GM19372 (cell line): ENCODE measurements around the gene ATP5PB.

Source experiments
- ATAC-seq: cut with Tn5 transposase; IDR thresholded peaks from one replicate; pipeline ENCODE4 v1.9.1; 2021; ENCODE audit warnings: mild to moderate bottlenecking, low read depth, moderate library complexity; ENCODE audit not compliant: unreplicated experiment

ATP5PB gene

DNA sequence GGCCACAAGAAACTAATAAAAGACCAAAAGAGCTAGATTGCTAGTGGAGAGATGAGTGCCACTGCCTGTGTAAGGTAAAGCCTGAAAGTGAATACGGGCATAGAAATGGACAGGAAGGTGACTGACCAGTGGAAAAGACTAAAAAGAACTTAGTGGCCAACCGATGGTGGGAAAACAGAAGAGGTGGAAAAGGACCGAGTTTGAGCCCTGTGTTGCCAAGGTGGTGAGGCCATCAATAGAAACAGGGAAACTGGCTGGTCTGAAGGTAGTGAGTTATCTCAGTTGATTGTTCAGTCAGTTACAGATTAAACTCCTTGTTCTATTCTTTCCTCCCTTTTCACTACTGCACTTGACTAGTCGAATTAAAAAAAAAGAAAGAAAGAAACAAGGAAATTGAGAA is 2.7 kb upstream of the ATP5PB start:
- no peak for ATAC-seq

DNA sequence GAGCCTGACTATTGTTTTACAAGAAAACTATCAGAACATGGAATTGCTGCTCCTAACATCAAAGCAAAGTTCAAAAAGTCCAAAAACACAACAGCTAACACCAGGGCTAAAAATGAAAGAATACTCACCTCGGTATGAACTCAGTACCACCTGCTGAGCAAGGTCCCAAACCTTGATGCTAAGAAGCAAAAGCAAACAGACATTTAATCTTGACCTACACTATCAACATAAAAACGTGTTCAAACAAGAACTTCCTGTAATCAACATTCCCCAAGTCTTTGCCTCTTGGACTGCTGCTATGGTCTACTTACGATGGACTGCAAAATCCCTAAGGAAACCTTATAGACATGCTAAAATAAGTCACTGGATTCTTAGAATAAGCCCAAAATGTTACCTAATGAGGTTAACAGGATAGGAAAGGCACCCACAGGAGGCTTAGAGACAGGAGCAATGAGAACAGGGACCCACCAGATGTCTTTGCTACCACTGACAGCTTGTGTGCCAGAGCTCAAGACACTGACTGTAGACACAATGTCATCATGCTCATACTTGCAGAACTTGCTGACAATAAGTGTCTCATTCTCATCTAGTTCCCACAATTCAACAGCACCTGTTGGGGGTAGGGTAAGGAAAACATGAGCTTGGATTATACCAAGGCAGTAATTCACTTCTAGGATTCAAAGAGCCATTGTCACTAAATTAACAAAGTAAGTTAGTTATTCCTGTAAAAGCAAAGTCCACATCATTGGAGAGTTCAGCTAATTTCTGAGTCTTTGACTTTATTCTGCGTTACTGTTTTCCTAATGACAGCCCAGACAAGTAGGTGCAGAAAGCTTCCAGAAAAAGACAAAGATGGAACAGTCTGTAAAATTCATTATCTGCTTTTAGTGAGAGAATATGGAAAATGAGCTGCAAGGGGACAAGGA is 2.0 kb upstream of the ATP5PB start:
- no peak for ATAC-seq

DNA sequence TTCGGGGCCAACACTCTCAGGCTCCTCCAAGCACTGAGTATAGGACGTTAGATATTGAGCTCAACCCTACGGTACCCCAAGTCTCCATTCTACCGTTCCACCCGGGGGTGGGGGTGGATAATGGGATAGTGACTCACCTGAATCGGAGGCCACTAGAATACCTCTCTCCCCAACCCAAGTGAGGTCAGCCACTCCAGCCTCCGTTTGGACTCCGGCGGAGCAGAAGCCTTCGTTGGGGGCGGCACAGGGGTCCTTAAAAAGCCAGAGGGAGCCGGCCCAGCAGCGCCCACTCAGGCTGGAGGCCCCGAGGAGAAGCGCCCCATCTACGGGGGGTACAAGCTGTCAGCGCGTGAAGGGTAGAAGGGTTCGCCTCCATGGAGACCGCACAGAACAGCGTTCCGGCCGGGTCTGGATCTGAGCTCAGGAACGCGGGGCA is 764 bp upstream of the ATP5PB start:
- ATAC-seq, result no peak

DNA sequence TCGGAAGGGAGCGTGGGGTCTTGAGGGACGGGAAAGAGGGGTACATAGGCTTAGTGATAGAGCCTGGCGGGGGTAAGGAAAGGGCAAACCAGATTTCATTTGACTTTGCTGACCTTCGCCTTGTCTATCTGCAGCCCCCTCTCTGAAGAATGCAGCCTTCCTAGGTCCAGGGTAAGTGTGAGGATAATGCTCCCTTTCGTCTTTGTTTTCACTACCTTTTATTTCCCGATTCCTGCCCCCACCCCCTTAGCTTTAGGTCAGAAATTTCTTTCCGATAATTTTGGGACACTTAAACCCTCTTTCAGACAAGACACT is 396 bp downstream of the ATP5PB start:
- no peak for ATAC-seq

DNA sequence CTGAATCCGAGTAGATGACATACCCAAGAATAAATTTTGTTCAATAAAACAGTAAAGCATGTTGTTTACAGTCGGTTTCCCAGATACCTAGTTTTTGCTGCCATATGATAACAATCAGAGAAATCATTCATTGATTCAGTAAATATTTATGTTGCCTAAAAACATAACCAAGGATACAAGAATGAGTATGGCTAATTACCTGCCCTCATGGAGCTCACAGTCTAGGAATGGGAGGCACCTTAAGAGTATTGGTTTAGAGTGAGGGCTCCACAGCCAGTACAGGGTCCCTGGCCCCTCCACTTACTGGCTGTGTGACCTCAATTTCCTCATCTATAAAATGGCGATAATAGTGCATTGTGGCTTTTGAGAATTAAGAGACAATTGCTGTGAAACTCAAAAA is 921 bp downstream of the ATP5PB start:
- no peak for ATAC-seq

DNA sequence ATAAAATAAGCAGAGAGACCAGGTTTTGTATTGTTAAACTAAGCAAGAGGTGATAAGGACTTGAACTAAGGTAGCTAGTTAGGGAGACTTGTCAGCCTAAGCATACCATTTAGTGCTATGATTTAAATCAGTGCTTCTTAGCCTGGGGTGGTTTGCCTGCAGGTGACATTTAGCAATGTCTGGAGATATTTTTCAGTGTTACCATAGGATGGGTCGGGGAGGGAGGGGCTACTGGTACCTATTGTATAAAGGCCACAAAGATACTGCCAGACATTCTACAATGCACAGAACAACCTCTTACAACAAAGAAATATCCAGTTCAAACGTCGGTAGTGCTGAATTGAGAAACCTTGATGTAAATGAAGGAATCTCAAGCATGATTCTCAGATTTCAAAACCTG is 3.3 kb downstream of the ATP5PB start:
- ATAC-seq, result no peak

DNA sequence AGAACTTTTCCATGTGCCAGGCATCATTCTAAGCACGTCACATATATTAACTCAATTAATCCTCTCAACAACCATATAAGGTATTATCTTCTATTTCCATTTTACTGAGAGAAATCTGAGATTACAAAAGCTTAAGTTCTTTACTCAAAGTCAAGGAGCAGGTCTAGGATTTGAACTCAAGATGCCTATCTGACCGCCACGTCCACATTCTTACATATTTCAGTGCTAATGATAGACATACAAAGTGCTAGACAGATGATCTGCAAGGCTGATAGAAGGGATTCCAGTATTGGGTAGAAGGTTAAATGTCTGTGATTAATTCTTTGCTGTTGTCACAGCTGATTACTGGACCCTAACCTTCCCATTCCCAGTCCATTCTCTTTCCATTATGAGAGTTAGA is 4.4 kb downstream of the ATP5PB start:
- ATAC-seq, result no peak

DNA sequence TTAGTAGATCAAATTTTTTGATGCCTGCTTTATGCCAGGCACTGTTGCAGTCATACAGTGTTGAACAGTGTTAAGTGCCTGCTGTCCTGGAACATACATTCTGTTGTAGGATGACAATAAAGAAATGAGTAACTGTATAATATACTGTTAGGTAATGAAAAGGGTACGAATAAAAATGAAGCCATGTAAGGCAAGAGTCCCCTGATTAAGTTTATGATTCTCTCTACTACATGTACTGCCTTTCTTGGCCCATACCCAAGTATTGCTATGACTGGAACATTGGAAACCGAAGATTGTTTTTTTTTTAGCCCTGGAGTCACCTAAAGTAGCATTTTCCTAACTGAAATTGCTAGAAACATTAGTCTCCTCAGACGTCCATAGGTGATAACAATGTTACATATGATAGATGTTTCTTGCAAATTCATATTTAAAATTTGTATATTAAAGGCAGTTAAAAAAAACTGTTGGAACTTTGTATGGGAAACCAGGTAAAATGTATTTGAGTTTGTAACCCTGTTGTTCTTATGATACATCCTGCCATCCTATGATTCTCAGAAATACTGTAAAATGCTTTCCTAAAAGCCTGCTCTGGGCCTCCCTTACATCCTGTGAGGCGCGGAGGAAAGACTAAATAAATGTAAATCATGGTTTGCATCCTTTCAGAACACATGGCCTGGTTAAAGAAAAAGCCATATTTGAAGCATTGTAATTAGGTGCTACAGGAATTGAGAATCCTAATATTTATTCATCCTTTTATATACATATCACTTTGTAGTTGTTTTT is 5.8 kb downstream of the ATP5PB start:
- ATAC-seq, result no peak

DNA sequence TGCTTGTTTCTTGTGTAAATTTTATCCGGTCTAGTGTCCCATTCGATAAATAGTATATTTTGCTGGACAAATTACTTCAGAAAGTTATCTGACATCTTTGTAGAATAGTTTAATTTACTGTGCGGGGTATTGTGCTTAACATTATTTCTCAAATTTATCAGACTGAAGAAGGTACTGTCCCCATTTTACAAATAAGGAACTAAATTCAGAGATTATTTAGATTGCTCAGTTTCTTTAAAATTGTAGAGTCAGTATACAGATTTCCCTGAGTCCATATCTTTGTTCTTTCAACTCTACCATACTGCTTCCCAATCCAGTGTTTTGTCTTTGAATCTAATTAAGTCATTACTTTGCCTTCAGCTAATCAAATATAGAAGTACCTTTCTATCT is 6.4 kb downstream of the ATP5PB start:
- ATAC-seq, result no peak

DNA sequence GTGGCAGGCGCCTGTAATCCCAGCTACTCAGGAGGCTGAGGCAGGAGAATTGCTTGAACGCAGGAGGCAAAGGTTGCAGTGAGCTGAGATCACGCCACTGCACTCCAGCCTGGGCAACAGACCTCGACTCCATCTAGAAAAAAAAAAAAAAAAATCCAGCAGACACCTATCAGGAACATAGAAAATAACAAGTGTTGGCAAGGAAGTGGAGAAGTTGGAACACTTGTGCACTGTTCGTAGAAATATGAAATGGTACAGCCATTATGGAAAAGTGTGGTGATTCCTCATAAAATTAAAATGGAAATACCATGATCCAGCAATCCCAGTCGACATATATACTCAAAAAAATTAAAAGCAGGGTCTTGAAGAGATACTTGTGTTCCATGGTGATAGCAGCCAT is 12.5 kb downstream of the ATP5PB start:
- no peak for ATAC-seq

DNA sequence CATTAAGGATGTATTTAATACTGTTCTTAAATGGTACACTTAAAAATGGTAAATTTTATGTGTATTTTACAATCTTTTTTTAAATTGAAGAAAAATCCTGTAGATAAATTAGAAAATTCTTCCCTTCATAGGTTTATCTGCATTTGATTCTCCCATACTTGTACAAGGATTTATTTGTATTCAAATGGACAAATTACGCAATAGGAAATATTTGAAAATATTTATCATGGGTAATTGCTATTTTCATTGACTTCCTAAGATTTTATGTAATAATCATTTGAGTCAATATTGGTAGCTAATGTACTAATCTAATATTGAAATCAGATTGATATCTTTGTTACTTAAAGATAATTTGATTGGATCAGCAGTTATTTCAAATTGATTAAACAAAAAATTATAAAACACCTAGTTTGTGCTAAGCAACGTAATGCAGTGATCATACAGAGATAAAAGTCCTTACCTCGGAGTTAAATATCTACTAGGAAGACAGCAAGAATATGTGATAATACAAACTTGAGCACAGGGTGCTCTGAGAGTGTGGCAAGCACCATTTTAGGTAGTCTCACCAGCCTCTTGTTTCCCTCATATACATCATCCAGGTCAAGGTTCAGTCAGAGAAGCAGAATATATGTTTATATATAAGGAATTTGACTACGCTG is 13.2 kb downstream of the ATP5PB start:
- ATAC-seq, result no peak

DNA sequence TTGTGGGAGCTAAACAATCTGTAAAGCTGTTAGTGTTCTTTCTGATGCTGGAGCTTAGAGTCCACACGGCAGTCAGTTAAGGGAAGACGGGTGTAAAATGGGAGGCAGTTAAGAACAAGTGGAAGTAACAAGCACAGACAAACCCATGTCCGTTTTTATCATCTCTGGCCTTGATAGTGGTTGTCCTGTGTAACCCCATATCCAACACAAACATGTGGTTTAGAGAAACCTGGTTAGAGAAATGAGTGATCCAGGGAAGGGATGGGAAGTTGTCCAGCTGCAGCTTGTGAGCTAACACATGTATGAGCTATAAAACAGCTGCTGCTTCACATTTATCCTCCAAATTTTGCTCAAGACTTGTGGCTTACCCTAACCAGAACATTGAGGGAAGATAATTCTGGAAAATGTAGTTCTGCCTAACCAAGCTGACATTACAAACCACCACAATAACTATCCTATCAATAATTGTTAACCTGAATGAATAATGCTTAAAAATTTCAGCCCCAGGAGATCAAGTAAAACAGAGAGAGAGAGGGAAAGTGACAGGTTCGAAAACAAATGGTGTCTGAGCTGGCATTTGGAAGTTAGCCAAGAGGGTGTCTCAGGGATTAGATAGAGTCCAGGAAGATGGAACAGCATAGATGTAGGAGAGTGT is 13.9 kb downstream of the ATP5PB start:
- no peak for ATAC-seq

DNA sequence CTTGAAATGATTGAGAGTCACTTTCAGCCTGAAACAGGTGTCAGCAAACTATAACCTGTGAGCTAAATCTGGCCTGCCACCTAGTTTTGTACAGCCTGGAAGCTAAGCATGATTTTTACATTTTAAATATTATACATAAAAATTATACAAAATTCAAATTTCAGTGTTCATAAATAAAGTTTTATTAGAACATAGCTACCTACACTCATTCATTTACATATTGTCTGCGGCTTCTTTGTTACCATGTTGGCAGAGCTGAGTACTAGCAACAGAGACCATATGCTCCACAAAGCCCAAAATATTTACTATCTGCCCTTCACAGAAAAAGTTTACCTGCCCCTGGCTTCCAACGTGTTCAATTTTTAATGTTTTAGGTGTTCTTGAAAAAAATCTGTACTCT is 16.5 kb downstream of the ATP5PB start:
- ATAC-seq, result no peak

DNA sequence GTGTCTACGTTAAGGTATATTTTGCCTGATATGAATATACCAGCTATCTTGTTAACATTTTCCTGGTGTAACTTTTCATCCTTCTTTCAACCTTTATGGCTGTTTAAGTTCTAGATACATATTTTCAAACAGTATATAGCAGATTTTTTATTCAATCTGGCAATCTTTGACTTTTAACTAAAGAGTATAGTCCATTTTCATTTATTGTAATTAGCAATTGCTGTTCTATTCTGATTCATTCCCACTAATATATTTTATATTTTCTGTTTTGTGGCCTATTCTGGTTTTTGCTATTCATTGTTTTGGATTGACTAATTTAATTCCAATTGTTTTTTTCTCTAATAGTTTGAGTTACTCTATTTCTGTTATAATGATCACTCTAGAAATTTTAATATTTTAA is 17.2 kb downstream of the ATP5PB start:
- ATAC-seq, result no peak

DNA sequence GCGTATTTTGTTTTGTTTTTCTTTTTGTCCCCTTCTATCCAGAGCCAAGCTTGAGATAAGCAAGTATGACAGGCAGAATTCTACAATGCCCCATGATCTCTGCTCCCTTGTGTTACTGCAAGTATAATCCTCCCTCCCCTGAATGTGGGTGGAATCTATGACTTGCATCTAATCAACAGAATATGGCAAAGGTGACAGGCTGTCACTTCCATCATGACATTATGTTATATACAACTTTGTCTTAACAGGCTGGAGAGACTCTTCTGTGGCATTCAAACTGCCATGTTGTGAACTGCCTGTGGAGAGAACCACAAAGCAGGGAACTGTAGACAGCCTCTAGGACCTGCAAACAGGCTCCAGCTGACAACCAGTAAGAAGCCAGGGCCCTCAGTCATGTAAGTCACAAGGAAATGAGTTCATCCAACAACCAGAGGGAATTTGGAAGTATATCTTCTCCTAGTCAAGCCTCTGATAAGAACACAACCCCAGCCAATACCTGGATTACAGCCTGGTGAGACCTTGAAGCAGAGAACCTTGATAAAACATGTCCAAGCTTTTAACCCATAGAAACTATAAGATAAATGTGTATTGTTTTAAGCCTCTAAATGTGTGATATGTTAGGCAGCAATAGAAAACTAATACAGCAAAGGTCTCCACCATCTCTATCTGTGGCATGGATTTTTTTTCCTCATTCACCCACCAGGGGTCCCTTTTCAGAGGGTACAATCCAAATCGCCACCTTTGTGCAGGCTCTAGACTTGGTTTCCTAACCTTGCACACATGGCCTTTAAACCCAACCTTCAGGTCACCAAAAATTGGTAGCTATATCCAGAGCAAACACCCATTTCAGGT is 18.8 kb downstream of the ATP5PB start:
- no peak for ATAC-seq

DNA sequence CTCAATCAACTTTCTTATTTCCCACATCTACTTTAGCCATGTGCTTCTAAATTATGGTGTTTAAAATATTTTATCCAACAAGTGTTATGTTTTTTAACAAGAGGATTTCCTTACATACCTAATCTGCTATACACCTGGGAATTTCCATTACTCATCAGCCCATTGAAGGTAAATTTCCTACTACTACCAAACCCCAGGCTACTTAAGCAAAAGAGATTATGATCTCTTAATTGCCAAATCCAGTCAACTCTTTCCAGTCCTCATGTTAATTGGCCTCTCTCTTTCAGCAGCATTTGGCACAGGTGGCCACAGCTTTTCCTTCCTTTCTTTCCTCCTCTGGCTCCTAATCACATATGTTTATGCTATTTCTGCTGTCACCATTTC is 19.4 kb downstream of the ATP5PB start:
- no peak for ATAC-seq

DNA sequence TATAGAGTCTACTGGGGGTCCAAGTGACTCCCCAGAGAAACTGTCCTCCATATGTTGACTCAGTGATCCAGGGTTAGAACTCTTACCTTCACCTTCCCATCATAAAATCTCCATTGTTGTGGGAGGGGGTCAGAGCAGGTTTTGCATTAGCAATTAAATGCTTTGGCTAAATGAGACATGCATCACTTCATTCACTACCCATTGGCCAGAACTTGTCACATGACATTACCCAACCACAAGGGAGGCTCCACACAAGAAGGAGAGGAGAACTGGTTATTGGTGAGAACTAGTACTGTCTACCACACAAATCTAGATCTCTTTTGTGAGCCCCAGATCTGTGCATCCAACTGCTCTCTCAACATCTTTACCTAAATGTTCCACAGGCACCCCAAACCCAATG is 20.3 kb downstream of the ATP5PB start:
- ATAC-seq, result no peak

DNA sequence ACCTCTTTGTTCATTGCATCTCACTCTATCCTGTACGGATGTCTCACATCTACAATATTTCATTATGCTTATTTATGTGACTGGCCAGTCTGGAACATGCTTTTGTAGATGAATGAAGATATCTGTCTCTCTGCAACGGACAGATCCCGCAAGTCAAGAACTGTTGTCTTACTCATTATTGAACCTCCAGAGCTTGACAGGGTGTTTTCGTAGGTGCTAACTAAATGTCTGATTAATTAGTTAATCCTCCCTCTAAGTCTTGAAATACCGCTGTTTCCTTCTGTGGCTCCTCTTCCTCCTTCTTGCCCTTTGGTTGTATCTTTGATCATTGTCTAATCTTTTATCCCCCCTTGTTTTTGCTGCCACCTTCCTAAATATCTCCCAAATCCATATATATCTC is 21.3 kb downstream of the ATP5PB start:
- ATAC-seq, result no peak

DNA sequence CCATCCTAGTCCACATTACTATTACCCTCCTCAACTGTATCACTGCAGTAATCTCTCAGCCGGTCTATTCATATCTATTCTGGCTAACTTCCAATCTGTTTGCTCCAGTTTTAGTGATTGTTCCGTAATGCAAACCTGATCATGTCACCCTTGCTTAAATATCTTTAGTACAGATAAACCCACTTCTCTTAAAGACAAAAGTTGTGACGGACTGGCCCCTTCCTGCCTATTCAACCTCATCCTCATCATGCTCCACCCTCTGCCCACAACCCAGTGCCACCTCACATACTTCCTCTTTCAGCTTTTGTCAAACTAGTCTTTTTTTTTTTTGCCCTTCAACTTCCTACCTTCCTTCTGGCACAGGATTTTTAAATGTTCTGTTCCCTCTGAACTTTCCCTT is 21.7 kb downstream of the ATP5PB start:
- ATAC-seq, result no peak

DNA sequence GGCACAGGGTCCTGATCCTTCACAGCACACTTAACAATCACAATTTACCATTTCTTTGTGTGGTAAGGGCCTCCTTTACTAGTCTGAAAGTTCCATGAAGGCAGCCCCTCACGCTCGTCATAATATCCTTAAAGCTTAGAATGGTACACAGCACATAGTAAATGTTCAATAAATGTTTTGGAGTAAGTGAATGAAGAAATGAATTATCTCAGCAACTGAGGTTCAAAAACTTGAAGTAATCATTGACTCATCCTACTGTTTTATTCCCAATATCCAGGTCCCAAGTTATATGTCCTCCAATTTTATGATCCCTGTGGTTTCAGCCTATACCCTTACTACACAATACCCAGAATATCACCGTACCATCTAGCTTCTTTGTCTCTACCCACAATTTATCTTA is 22.3 kb downstream of the ATP5PB start:
- no peak for ATAC-seq
